ENCODE results near the gene XPA. TPM values are rescaled to one million over a fixed set of nuclear protein-coding genes. Genes with fewer than 3 reads are reported as not detected.

Gene XPA
- total and polyA plus RNA-seq, 4 donors = 15.3 to 33.1 (median 24.3) TPM

GRCh38 chr9:97632248-97632984 lies 64.7 kb downstream of the XPA start:
- WGBS, 2 donors = 0 to 1% methylated on average over 27 of the region's 27 CpGs
- no peaks in the 10 kb centered on the region for H3K9me3 ChIP-seq (ENCODE audit: control insufficient read depth, low read length)
- no peaks in the 10 kb centered on the region for H3K27me3 ChIP-seq (ENCODE audit: control insufficient read depth in 1 of 2, insufficient read depth in 2 of 2, low read length in 1 of 2)
- DNase-seq (peak; percentile 65 to 84), ATAC-seq (ENCODE audit: low FRiP score) (peak; percentile 36)
- peak overlapping the region; percentile 52 to 61 for H3K4me3 ChIP-seq (ENCODE audit: low read length in 2 of 2)
- intact Hi-C loops (cut with DNase I) = no loop called here
- H3K4me1 ChIP-seq (ENCODE audit: control insufficient read depth in 1 of 2, insufficient read depth in 2 of 2, low read length in 2 of 2) = peaks cover 0 to 13% of the 10 kb centered on the region in 2 donors
- peak overlapping the region; percentile 95 to 96 for H3K27ac ChIP-seq (ENCODE audit: low read depth in 1 of 2, low read length in 2 of 2)
- H3K36me3 ChIP-seq (ENCODE audit: control insufficient read depth in 1 of 2, insufficient read depth in 2 of 2, low read length in 1 of 2) = no peaks in the 10 kb centered on the region

DNA sequence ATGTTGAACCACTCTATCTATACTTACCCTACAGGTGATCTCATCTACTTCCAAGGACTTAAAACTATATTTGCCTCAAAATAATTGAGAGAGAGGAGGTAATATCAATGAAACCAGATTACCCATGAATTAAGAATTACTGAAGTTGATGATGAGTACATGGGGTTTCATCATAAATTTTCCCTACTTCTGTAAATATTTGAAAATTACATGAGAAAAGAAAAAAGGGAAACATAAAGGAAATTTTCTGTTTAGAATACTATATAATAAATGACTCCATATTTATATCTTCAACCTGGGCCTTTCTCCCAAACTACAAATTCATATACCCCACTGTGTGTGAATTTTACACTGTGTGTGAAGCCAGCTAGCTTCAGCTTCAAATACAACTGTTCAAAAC lies 66.5 kb downstream of the XPA start:
- intact Hi-C loops (cut with DNase I) = no loop called here
- no peaks in the 10 kb centered on the region for H3K27me3 ChIP-seq (ENCODE audit: control insufficient read depth in 1 of 2, insufficient read depth in 2 of 2, low read length in 1 of 2)
- H3K4me1 ChIP-seq (ENCODE audit: control insufficient read depth in 1 of 2, insufficient read depth in 2 of 2, low read length in 2 of 2) = peaks cover 0 to 6% of the 10 kb centered on the region in 2 donors
- H3K4me3 ChIP-seq (ENCODE audit: low read length in 2 of 2) = no peak overlapping the region
- H3K36me3 ChIP-seq (ENCODE audit: control insufficient read depth in 1 of 2, insufficient read depth in 2 of 2, low read length in 1 of 2) = peaks cover 0 to 1% of the 10 kb centered on the region in 2 donors
- DNase-seq = no peak
- no peak for ATAC-seq (ENCODE audit: low FRiP score)
- H3K27ac ChIP-seq (ENCODE audit: low read depth in 1 of 2, low read length in 2 of 2) = no peak overlapping the region
- H3K9me3 ChIP-seq (ENCODE audit: control insufficient read depth, low read length) = no peaks in the 10 kb centered on the region

DNA sequence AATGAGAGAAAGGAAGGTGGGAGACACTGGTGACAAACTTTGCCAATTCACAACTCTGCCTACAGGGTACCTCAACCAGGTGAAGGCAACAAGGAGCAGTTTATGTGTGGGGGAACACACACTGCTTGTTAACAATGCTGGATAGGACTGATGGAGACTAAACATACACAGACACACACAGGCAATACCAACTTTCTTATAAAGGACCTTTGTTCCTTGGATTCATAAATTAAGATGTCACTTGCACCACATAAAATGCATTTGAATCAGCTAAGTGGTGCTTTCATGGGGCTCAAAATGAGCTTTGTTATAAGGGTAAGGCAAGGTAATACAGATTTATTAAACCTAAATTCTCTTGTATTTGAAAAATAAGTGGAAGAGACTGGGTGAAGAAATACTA lies 68.0 kb downstream of the XPA start:
- peaks cover 3 to 5% of the 10 kb centered on the region in 2 donors for H3K36me3 ChIP-seq (ENCODE audit: control insufficient read depth in 1 of 2, insufficient read depth in 2 of 2, low read length in 1 of 2)
- H3K4me3 ChIP-seq (ENCODE audit: low read length in 2 of 2) = no peak overlapping the region
- ATAC-seq (ENCODE audit: low FRiP score) (no peak), DNase-seq (no peak)
- H3K9me3 ChIP-seq (ENCODE audit: control insufficient read depth, low read length) = no peaks in the 10 kb centered on the region
- intact Hi-C loops (cut with DNase I) = no loop called here
- H3K4me1 ChIP-seq (ENCODE audit: control insufficient read depth in 1 of 2, insufficient read depth in 2 of 2, low read length in 2 of 2) = peaks cover 0 to 3% of the 10 kb centered on the region in 2 donors
- H3K27ac ChIP-seq (ENCODE audit: low read depth in 1 of 2, low read length in 2 of 2) = no peak overlapping the region
- H3K27me3 ChIP-seq (ENCODE audit: control insufficient read depth in 1 of 2, insufficient read depth in 2 of 2, low read length in 1 of 2) = no peaks in the 10 kb centered on the region

- intact Hi-C loops (cut with DNase I) = no loop called here
- Histone ChIP-seq H3K27me3 (ENCODE audit: control insufficient read depth in 1 of 2, insufficient read depth in 2 of 2, low read length in 1 of 2) (no peaks in the 10 kb centered on the region), H3K9me3 (ENCODE audit: control insufficient read depth, low read length) (no peaks in the 10 kb centered on the region), H3K4me1 (ENCODE audit: control insufficient read depth in 1 of 2, insufficient read depth in 2 of 2, low read length in 2 of 2) (peaks cover 0 to 3% of the 10 kb centered on the region in 2 donors), H3K4me3 (ENCODE audit: low read length in 2 of 2) (no peak overlapping the region), H3K27ac (ENCODE audit: low read depth in 1 of 2, low read length in 2 of 2) (no peak overlapping the region), H3K36me3 (ENCODE audit: control insufficient read depth in 1 of 2, insufficient read depth in 2 of 2, low read length in 1 of 2) (peaks cover 7% of the 10 kb centered on the region in 2 donors)
- WGBS, 2 donors = 90 to 93% methylated on average over 3 of the region's 3 CpGs
- no peak for DNase-seq
- no peak for ATAC-seq (ENCODE audit: low FRiP score)
Measured at GRCh38 chr9:97628668-97629067, 68.5 kb downstream of the XPA start.

DNA sequence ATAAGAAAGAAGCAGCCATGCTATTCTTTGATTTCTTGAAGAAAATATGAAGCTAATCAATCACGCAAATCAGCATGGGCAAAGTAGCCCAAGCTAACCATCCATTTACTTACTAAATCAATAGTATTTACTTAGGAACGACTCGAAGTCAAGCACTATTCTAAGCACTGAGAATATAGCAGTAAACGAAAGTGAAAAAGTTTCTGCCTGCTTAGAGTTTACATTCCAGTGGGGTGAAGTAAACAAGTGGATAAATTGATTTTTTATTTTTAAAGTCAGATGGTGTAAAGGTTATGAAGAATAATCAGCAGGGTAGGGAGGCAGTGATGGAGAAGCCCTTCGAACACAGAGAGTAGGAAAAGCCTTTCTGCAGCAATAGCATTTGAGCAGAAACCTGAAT lies 69.5 kb downstream of the XPA start:
- ATAC-seq (ENCODE audit: low FRiP score) = no peak
- DNase-seq = no peak
- H3K9me3 ChIP-seq (ENCODE audit: control insufficient read depth, low read length) = no peaks in the 10 kb centered on the region
- peaks cover 0 to 3% of the 10 kb centered on the region in 2 donors for H3K4me1 ChIP-seq (ENCODE audit: control insufficient read depth in 1 of 2, insufficient read depth in 2 of 2, low read length in 2 of 2)
- intact Hi-C loops (cut with DNase I) = no loop called here
- peaks cover 7% of the 10 kb centered on the region in 2 donors for H3K36me3 ChIP-seq (ENCODE audit: control insufficient read depth in 1 of 2, insufficient read depth in 2 of 2, low read length in 1 of 2)
- WGBS, 2 donors = 68 to 71% methylated on average over 5 of the region's 5 CpGs
- H3K27me3 ChIP-seq (ENCODE audit: control insufficient read depth in 1 of 2, insufficient read depth in 2 of 2, low read length in 1 of 2) = no peaks in the 10 kb centered on the region
- no peak overlapping the region for H3K27ac ChIP-seq (ENCODE audit: low read depth in 1 of 2, low read length in 2 of 2)
- no peak overlapping the region for H3K4me3 ChIP-seq (ENCODE audit: low read length in 2 of 2)

GRCh38 chr9:97625620-97626019 lies 71.5 kb downstream of the XPA start:
- intact Hi-C loops (cut with DNase I) = no loop called here
- H3K4me1 ChIP-seq (ENCODE audit: control insufficient read depth in 1 of 2, insufficient read depth in 2 of 2, low read length in 2 of 2) = peaks cover 0 to 3% of the 10 kb centered on the region in 2 donors
- no peaks in the 10 kb centered on the region for H3K9me3 ChIP-seq (ENCODE audit: control insufficient read depth, low read length)
- H3K27me3 ChIP-seq (ENCODE audit: control insufficient read depth in 1 of 2, insufficient read depth in 2 of 2, low read length in 1 of 2) = no peaks in the 10 kb centered on the region
- WGBS, 2 donors = 63 to 71% methylated on average over 3 of the region's 3 CpGs
- H3K36me3 ChIP-seq (ENCODE audit: control insufficient read depth in 1 of 2, insufficient read depth in 2 of 2, low read length in 1 of 2) = peaks cover 7 to 8% of the 10 kb centered on the region in 2 donors
- ATAC-seq (ENCODE audit: low FRiP score) = no peak
- DNase-seq = no peak
- no peak overlapping the region for H3K4me3 ChIP-seq (ENCODE audit: low read length in 2 of 2)
- H3K27ac ChIP-seq (ENCODE audit: low read depth in 1 of 2, low read length in 2 of 2) = no peak overlapping the region

Other genes with a start within 250 kb of the XPA start
- gene TMOD1, start 195.7 kb downstream of the XPA start, total RNA-seq = 10 to 100 TPM; 24.5 to 56.6 TPM
- 100 to 1,000 TPM in 1 of 2 donors, 10 to 100 TPM in 1; 26.2 to 102 TPM for gene TMOD1, start 195.7 kb downstream of the XPA start, polyA plus RNA-seq
- 10 to 100 TPM; 22.7 to 27.2 TPM for gene TSTD2, start 64.0 kb downstream of the XPA start, total RNA-seq
- gene TSTD2, start 64.0 kb downstream of the XPA start, polyA plus RNA-seq = 10 to 100 TPM in 1 of 2 donors, 1 to 10 TPM in 1; 5.8 to 13.4 TPM
- 10 to 100 TPM; 23.1 to 24.0 TPM for gene NCBP1, start 63.5 kb downstream of the XPA start, total RNA-seq
- 1 to 10 TPM; 3.5 to 7.9 TPM for gene NCBP1, start 63.5 kb downstream of the XPA start, polyA plus RNA-seq
- not detected for gene FOXE1, start 155.9 kb upstream of the XPA start, total RNA-seq
- not detected for gene FOXE1, start 155.9 kb upstream of the XPA start, polyA plus RNA-seq
- 10 to 100 TPM in 1 of 2 donors, 1 to 10 TPM in 1; 9.6 to 10.7 TPM for gene TRMO, start 225.2 kb upstream of the XPA start, total RNA-seq
- 1 to 10 TPM; 5.5 to 7.5 TPM for gene TRMO, start 225.2 kb upstream of the XPA start, polyA plus RNA-seq
- under 1 TPM in 1 of 2 donors, not detected in 1; 0.93 TPM for gene HEMGN, start 240.8 kb upstream of the XPA start, total RNA-seq
- not detected for gene HEMGN, start 240.8 kb upstream of the XPA start, polyA plus RNA-seq

Measured in aorta (tissue), 5 donors.